AG20443 (cell line): Measurements from ENCODE around the gene KIAA0825.

ENCODE experiments used
- DNase-seq: peaks from one replicate; pipeline ENCODE4 v3.0.0; 2012; ENCODE audit warnings: low spot score, mixed read lengths

The KIAA0825 gene

GRCh38 chr5:94312298-94312697 is 306.1 kb downstream of the KIAA0825 start:
- DNase-seq, result no peak

DNA sequence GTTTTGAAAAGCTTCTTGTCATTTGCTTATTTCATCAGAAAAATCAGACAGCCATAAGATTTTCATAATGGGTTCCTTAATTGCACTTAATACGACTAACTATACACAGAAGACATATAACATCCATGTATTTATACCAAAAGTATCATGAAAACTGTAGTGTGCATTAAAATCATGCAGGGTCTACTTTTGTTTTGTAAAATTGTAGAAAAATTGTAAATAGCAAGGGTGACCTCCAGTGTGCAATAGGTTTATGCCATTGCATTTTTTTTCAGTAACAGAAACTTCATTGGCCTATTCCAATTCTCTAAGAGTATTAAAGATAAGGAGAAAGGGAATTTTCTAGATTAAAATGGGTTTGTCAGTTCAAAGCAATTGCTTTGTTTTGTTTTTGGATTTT is 307.6 kb downstream of the KIAA0825 start:
- no peak for DNase-seq

DNA sequence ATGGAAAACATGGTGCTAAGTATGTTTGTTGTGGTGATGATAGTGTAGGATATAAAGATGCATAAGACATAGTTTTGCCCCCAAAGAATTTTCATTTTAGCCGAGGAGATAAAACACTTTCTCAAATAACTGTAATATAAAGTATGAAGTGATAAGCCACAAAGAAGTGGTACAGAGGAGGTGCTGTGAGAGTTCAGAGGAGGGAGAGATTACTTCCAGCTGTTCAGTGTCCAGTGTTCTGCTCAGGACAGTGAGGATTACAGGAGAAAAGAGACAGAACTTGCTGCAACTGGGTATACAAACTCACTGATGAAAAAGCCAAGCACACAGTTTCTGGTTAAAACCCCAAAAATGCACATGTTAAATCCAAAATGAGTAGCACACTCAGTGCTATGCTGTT is 309.3 kb downstream of the KIAA0825 start:
- DNase-seq, result no peak

- DNase-seq, result no peak
These were observed 310.0 kb downstream of the KIAA0825 start for GRCh38 chr5:94308442-94308841.

DNA sequence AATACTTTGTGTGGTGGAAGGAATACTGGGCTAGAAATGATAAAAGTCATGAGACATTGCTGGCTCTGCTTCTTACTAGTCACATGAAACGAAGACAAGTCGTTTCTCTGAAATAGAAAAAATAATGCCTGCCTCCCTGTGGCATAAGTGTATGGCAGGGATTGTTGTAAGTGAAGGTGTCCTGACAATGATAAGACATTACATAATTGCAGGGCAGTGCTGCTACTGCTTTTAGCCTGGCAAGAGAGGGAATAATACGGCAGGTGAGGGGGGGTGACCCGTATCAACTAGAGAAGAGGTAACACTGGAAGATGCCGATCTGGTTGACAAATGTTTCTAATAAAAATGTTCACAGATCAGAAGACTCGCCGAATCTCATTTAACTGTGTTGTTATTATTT is 314.3 kb downstream of the KIAA0825 start:
- DNase-seq, result no peak

DNA sequence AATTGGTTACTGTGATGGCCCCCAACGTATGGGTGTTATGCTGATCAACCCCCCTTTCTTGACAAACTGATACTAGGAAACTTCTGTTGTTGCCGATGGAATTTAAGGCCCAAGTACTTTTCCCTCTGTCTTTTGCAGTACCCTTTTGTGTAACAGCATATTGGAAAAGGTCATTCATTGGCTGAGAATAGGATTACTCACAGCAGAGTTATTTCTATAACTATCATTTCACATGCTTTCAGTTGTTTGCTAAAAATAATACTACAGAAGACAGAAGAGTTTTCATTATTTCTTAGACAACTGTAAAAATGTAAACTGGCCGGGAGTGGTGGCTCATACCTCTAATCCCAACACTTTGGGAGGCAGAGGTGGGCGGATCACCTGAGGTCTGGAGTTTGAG is 329.5 kb downstream of the KIAA0825 start:
- DNase-seq, result peak; percentile 69

GRCh38 chr5:94285984-94286383 is 332.4 kb downstream of the KIAA0825 start:
- no peak for DNase-seq

DNA sequence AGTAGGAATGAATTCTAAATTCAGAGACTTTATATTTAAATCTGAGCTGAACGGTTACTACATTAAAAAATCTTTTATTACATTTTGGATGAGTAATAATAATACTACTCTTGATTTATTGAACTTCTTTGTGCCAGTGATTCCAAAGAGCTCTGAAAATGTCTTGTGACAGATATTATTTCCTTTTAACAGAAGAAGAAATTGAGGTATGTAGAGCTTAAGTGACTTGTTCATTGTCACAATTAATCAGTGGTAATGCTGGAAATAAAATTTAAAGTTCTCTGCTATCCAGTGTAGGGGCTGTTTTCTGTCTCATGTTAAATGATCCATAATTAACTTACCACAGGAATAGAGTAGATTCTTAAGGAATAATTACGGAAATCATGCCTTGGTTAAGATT is 335.3 kb downstream of the KIAA0825 start:
- DNase-seq, result no peak

DNA sequence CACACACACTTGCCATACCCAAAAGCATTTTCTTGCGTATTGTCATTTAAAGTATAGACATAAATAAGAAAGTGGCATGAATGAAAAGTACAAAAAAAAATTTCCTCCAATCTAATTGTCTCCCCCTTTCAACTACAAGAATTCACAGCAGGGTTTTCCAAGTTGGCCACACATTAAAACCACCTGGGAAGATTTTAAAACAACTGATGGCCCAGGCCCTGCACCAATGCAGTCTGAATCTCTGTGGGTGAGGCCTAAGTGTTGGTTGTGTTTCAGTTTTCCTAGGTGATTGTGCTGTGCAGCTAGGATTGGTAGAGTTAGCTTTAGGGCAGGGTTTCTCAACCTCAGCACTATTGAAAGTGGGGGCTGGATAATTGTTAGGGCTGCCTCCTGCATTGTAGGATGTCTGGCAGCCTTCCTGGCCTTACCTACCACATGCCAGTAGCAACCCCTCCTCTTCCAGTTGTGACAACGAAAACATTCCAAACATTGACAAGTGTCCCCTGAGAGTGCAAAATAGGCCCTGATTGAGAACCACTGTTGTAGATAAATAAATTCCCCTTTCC is 337.1 kb downstream of the KIAA0825 start:
- no peak for DNase-seq

DNA sequence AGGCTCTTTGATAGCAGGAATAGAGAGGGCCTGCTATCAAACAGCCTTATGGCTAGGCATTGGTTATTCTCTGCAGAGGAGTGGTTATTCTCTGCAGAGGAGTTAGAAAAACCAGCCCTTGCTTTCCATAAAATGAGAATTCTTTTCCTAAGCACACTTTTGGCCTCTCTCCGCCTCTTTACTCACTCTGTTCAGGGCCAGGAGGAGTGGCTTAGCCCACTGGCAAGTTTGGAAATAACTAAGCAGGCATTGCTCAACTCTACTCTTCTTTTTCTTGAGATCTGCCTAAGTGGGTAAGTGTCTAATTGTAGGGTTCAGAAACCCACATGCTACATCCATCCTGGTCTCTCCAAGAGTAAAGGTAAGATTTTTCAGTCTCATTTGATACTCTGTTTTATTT is 341.7 kb downstream of the KIAA0825 start:
- peak; percentile 55 for DNase-seq

DNA sequence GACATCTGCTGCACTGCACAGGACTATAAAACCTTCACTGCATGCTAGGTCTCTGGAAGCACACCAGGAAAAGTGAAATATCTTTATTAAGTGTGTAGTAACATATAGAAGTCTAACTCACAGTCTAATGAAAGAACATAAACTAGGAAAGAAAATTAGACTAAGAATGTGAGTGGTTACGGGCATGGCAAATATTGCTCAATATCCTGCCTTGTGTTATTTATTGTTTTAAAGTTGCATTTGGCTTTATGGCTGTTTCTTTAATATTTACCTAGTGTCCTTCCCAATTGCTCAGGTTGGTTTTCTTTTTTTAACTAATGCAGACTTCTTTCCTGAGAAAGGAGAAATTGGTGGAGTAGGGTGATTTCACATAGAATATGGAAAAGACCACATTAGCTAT is 342.4 kb downstream of the KIAA0825 start:
- DNase-seq, result no peak

DNA sequence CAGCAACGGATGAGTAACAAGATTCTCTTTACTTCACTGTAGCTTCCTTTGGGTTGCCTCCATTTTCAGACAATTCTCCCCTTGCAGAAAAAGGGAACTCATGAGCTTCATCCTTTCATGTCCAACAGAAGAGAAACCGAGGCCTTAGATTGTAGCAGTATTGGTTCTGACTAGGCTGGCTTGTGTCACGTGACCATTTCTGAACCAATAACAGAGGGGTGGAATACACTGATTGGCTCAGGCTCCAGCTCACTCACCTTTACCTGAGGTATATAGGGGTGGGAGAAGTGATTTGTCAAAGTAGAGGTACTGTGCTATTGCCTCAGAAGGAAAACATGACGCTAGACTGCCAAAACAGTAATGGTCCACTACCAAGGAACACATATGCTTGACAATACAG is 343.7 kb downstream of the KIAA0825 start:
- no peak for DNase-seq

DNA sequence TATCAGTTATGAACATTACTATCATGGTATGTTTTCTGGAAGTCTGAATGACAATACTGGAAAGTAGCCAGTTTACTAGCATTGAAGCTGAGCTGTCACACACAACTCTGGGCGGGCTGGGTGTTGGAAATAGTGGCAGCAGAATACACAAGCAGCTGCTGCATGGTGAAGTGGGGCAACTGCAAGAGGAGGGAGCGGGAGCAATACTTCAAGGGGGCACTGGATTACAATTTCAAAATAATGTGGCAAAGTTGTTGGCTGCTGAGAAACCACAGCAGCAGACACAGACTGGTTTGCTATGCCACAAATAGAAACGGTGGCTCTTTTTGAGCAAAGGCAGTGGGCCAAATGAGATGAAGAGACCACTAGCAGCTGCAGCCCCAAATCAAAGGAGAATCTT is 350.2 kb downstream of the KIAA0825 start:
- DNase-seq, result no peak

- no peak for DNase-seq
These were observed 351.0 kb downstream of the KIAA0825 start for GRCh38 chr5:94267350-94267899.

DNA sequence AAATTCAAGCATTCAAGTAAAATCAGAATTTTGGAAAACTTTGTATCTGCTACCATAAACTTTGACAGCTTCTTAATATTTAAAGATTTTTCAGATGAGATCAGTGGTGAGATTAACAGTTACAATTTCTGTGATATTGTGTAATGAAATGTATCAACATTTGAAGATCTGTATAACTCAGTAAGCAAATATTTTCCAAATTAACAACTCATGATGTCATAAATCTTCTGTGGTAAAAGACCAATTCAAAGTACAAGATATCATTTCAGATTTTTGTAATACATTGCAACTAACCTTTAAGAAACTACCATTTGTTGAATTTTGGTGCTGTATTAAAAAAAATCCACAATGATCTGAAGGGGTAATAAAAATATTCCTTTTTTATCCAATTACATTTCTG is 352.2 kb downstream of the KIAA0825 start:
- DNase-seq, result no peak

DNA sequence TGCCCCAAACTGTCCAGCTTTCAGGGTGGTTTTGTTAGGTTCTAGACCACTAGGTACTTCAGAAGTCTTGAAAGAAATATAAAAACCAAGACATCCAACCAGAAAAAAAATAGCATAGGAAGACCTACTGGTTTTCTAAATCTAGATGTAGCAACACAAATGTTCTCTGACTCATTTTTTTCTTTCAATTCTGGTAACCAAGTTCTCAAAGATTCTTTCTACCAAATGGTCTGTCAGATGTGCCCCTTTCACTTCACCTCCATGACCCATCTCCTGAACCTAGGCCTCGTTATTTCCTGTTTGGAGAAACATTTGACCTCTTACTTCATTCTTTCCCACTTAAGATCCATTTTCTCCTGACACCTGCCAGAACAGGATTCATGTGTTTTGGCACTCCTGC is 355.3 kb downstream of the KIAA0825 start:
- no peak for DNase-seq

DNA sequence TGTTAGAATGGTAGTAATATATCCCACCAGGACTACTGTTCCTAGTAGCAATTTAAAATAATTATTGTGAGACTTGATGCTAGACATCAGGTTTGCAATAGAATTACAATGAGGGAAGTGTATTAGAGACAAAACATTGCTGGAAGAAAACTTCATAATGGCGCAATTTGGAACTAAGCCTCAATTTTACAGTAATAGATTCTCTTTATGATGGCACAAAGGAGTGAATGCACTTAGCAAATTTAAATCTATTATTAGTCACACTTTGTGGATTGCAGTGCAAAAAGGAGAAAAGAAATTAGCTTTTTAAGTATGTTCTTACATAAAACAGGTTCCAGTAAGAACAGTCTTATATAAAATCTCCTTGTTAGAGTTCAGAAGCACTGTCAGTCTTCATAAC is 358.3 kb downstream of the KIAA0825 start:
- DNase-seq, result no peak

GRCh38 chr5:94254214-94254613 is 364.2 kb downstream of the KIAA0825 start:
- DNase-seq, result no peak

GRCh38 chr5:94250985-94251384 is 367.4 kb downstream of the KIAA0825 start:
- no peak for DNase-seq

- DNase-seq, result no peak
These were observed 369.0 kb downstream of the KIAA0825 start for GRCh38 chr5:94249430-94249829.

GRCh38 chr5:94248175-94248875 is 370.1 kb downstream of the KIAA0825 start:
- no peak for DNase-seq

DNA sequence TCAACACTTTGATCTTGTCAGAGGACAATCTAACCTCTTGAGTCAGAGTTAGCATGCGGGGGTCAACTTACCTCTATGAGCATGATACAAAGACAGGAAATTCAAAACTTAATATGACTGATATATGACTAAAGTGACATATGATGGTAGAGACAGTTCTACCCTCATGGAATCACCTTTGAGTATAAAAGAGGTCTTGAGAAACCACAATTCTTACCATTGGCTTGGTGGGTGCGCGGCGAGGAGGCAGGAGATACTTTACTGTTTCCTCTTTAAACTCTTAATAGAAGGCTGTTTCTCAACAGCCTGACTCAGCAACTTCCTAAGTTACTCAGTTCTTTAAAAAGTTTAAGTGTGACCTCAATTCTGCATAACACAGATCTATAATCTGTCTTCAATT is 372.8 kb downstream of the KIAA0825 start:
- no peak for DNase-seq

DNA sequence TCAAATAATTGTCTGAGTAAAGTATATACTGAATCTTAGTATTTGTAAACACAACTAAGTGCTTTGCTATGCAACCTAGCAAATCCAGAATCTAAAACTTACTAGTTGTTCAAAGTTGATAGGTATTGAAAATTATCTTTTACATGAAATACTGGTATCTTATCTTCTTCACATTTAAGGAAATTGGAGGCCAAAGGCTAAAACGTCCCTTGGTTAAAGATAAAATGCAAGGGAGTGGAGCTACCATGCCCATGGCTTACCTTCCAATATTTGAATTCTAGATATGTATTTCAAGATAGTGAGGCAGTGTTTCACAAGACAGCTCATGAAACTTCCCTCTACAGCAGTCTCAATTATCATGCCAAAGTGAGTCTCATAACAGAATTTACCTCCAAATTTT is 373.5 kb downstream of the KIAA0825 start:
- DNase-seq, result no peak

DNA sequence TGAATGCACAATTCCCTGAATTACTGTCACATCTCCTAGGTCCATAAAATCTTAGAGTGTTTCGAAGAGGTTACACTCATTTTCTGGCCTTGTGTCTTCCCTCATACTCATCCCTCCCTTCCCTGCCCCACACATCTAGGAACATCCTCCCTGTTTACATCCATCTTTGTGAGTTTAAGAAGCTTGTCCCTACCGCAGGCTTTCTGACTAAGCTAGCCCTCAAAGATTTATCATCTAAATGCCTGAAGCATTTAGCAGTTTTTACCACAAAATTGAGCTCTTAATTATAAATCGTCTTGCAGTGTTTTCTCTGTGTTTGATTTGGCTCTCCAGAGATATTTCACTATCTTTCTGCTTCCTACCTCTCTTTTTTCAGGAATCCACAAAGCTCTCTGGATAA is 374.8 kb downstream of the KIAA0825 start:
- DNase-seq, result peak; percentile 40
